RKO (cell line): ENCODE data around the gene KRTAP29-1.
A peak's percentile ranks its signal among the peaks of the same experiment; 100 is the strongest.

Source experiments
- DNase-seq: peaks from one replicate; pipeline ENCODE4 v3.0.0-alpha.2; 2016; ENCODE audit warnings: low spot score

KRTAP29-1 gene

GRCh38 chr17:41328207-41328606 is 25.6 kb upstream of the KRTAP29-1 start:
- no peak for DNase-seq

- no peak for DNase-seq
Measured at GRCh38 chr17:41327411-41328120, 24.9 kb upstream of the KRTAP29-1 start.

- no peak for DNase-seq
Measured at GRCh38 chr17:41326173-41327145, 23.8 kb upstream of the KRTAP29-1 start.

- DNase-seq: no peak
Measured at GRCh38 chr17:41325611-41326010, 23.0 kb upstream of the KRTAP29-1 start.

GRCh38 chr17:41325126-41325525 is 22.5 kb upstream of the KRTAP29-1 start:
- no peak for DNase-seq

GRCh38 chr17:41324180-41325075 is 21.8 kb upstream of the KRTAP29-1 start:
- DNase-seq: peak; percentile 1

GRCh38 chr17:41322903-41323895 is 20.5 kb upstream of the KRTAP29-1 start:
- no peak for DNase-seq

- DNase-seq: peak; percentile 75
Measured at GRCh38 chr17:41322094-41322902, 19.6 kb upstream of the KRTAP29-1 start.

- DNase-seq: no peak
Measured at GRCh38 chr17:41318231-41318630, 15.6 kb upstream of the KRTAP29-1 start.

GRCh38 chr17:41315814-41316445 is 13.3 kb upstream of the KRTAP29-1 start:
- DNase-seq: no peak

GRCh38 chr17:41315204-41315794 is 12.6 kb upstream of the KRTAP29-1 start, which contains the start of gene KRTAP17-1:
KRTAP17-1 (minus strand) TSS chr17:41315710; CDS start chr17:41315650, 60 bp downstream.
- DNase-seq: no peak

- DNase-seq: no peak
Measured at GRCh38 chr17:41311111-41311510, 8.5 kb upstream of the KRTAP29-1 start.

- no peak for DNase-seq
Measured at GRCh38 chr17:41308918-41309359, 6.3 kb upstream of the KRTAP29-1 start, which contains the start of gene KRTAP16-1. KRTAP16-1 (minus strand) TSS chr17:41309309; CDS start chr17:41309253, 56 bp downstream.

- DNase-seq: no peak
Measured at GRCh38 chr17:41308251-41308917, 5.7 kb upstream of the KRTAP29-1 start.

- DNase-seq: no peak
Measured at GRCh38 chr17:41307647-41308046, 5.0 kb upstream of the KRTAP29-1 start.

- DNase-seq: no peak
Measured at GRCh38 chr17:41304091-41304490, 1.4 kb upstream of the KRTAP29-1 start.

GRCh38 chr17:41302981-41303380 is 330 bp upstream of the KRTAP29-1 start:
- no peak for DNase-seq

GRCh38 chr17:41301204-41301790 is 1.4 kb downstream of the KRTAP29-1 start:
- DNase-seq: no peak
